HG02623 (cell line): ENCODE data around the gene RTN4R.
"Not testable (repeated sequence)": the region's sequence is repeated elsewhere in the genome, so short reads cannot be mapped to it uniquely, and the experiment has no call there.

Source experiments
- ATAC-seq: cut with Tn5 transposase; IDR thresholded peaks from one replicate; pipeline ENCODE4 v1.9.1; 2021; ENCODE audit warnings: moderate library complexity; ENCODE audit not compliant: unreplicated experiment

The RTN4R gene

GRCh38 chr22:20268279-20269012, at the start of gene RTN4R:
RTN4R (minus strand) TSS chr22:20268318; CDS start chr22:20268092, 226 bp downstream.
- no peak for ATAC-seq

- ATAC-seq: not testable (repeated sequence)
These were observed 49.4 kb upstream of the RTN4R start for GRCh38 chr22:20317402-20318042.

- ATAC-seq: no peak
These were observed 48.8 kb upstream of the RTN4R start for GRCh38 chr22:20316844-20317401.

GRCh38 chr22:20316217-20316843, 48.2 kb upstream of the RTN4R start:
- no peak for ATAC-seq

- ATAC-seq: no peak
These were observed 47.5 kb upstream of the RTN4R start for GRCh38 chr22:20315337-20316216.

- not testable (repeated sequence) for ATAC-seq
These were observed 46.7 kb upstream of the RTN4R start for GRCh38 chr22:20314741-20315336.

GRCh38 chr22:20314206-20314605, 46.1 kb upstream of the RTN4R start:
- not testable (repeated sequence) for ATAC-seq

GRCh38 chr22:20313306-20314077, 45.4 kb upstream of the RTN4R start:
- ATAC-seq: not testable (repeated sequence)

GRCh38 chr22:20312396-20313191, 44.5 kb upstream of the RTN4R start:
- no peak for ATAC-seq

GRCh38 chr22:20311249-20312062, 43.3 kb upstream of the RTN4R start:
- ATAC-seq: not testable (repeated sequence)

GRCh38 chr22:20310773-20311172, 42.7 kb upstream of the RTN4R start:
- ATAC-seq: not testable (repeated sequence)

- not testable (repeated sequence) for ATAC-seq
These were observed 42.1 kb upstream of the RTN4R start for GRCh38 chr22:20310180-20310579.

GRCh38 chr22:20308806-20309650, 40.9 kb upstream of the RTN4R start:
- ATAC-seq: not testable (repeated sequence)

- ATAC-seq: not testable (repeated sequence)
These were observed 39.6 kb upstream of the RTN4R start for GRCh38 chr22:20307448-20308447.

- not testable (repeated sequence) for ATAC-seq
These were observed 38.7 kb upstream of the RTN4R start for GRCh38 chr22:20306646-20307447.
